Body of pancreas (tissue), 4 donors: ENCODE results near the gene ADGRA3.

Source experiments
- CTCF ChIP-seq, 7 experiments: fragments of 450-650 bp in 4 of 7; fragments of 200-600 bp in 3 of 7; sonication (generic) in 3 of 7; IDR thresholded peaks; one replicate each; pipeline ENCODE4 v1.5.1; 2016 to 2019; ENCODE audit warnings: antibody characterized with exemption in 7 of 7
- POLR2A ChIP-seq, 3 donors: fragments of 450-650 bp; IDR thresholded peaks; one replicate each; pipeline ENCODE4 v1.6.1; 2016; ENCODE audit warnings: antibody characterized with exemption in 3 of 3, mild to moderate bottlenecking in 2 of 3

- TF ChIP-seq CTCF (IDR thresholded peaks at IDR 0.05) (no peak), POLR2A (IDR thresholded peaks at IDR 0.05) (no peak)
Observed at GRCh38 chr4:22482250-22483127, 33.4 kb downstream of the ADGRA3 start.
